GM11168 (cell line): Measurements from ENCODE around the gene CPE.

Source experiments
- in situ Hi-C: fragments of 300-500 bp; cut with MboI; formaldehyde crosslinking; loops from one replicate; pipeline ENCODE4 v1.12.0; 2022; ENCODE audit warnings: low sequenced_read_pairs; ENCODE audit not compliant: unreplicated experiment

Gene CPE

DNA sequence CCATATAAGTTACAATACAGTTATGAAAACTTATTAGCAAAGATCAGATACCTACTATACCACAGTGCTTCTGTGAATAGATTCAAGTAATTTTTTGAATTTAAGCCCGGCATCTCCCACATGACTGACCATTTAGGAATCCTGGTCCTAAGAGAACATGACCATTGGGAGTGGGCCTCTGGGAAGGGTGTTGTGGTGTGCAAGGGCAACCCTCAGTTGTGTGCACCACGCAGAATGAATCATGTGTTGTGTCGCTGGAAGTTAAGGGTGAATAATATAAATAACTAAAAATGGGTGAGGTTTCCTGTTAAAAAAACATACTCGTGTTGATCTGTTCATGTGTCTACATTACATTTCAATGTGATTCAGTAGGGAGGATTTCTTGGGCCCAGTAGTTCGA, 15.5 kb downstream of the CPE start:
- in situ Hi-C loops = no loop called here

DNA sequence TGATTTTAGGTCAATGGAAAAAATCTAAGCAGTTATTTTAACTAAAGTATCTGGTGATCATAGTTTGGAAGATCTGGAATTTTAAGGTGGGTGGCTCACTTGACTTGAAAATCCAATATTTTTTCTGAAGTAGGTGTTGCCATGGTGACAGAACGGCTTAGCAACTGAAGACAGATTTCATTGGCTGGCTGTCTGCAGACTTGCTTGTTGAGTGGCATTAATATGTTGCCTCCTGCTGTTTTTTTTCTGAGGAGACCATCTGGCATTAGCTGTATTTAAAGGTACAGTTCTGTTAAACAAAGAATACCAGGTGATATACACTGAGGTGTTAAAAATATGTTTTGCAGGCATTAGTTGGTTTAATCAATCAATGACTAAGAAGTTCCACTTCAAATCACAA, 19.8 kb downstream of the CPE start:
- in situ Hi-C loops = no loop called here

DNA sequence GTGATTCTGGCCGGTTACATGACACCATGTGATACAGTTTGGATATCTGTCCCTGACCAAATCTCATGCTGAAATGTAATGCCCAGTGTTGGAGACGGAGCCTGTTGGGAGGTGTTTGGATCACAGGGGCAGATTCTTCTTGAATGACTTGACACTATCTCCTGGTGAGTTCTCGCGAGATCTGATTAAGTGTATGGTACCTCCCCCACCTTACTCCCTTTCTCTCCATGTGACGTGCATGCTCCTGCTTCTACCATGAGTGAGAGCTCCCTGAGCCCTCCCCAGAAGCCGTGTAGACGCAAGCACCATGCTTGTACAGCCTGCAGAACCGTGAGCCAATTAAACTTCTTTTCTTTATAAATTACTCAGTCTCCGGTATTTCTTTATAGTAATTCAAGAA, 23.6 kb downstream of the CPE start:
- in situ Hi-C loops = no loop called here

DNA sequence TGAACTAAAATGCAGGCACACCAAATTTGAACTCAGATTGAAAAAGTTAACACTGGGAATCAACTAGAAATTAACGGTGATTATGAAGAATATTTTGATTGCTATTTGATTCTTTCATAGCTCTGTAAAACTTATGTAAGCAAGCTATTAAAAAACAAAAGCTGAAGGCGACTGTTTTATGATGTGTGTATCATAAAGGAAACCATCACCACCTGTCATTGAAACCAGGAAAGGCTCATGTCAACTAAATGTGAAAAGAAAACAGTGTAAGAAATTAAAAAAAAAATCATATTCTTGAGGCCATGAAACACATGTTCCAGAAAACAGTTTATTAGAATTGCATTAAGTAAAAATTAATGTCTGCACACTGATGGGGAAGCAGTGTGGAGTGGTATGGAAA, 24.2 kb downstream of the CPE start:
- in situ Hi-C loops = no loop called here

- in situ Hi-C loops = no loop called here
These were observed 24.8 kb downstream of the CPE start for GRCh38 chr4:165403637-165404036.

- in situ Hi-C loops = no loop called here
These were observed 25.3 kb downstream of the CPE start for GRCh38 chr4:165404080-165404479.

GRCh38 chr4:165404696-165405095, 25.9 kb downstream of the CPE start:
- in situ Hi-C loops = no loop called here

GRCh38 chr4:165410214-165410613, 31.4 kb downstream of the CPE start:
- in situ Hi-C loops = no loop called here

GRCh38 chr4:165415910-165416309, 37.1 kb downstream of the CPE start:
- in situ Hi-C loops = no loop called here

DNA sequence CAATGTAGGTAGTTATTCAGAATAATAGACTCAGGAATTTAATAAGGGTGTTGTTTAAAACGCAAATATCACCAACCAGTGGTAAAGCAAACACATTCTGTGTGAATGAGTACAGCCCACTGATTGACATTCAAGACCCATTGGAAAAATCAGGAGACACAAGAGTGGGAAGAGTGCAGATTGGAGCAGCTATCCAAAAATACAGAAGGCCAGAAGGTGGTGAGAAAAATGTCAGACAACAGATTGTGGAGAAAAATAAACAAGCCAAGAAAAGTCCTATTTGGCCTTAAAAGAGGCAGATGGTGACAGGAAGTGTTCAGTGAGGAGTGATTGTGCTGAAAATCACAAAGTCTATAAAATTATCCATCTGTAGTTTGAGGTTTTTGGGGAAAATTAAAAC, 39.3 kb downstream of the CPE start:
- in situ Hi-C loops = no loop called here

DNA sequence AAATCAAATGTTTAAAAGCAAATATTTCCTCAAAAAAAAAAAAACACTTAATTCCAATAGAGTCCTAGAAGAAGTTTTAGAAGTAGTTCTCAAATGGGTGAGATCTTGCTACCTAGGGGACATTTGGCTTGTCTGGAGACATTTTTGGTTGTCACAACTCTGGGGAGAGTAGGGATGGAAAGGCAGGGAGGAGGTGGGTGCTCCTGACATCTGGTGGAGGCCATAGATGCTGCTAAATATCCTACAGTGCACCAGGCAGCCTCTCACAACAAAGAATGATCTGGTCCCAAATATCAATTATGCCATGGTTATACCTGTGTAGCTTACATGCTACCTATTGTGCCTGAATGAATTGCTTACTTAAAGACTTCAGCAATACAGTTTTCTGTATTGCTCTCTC, 46.8 kb downstream of the CPE start:
- in situ Hi-C loops = no loop called here

DNA sequence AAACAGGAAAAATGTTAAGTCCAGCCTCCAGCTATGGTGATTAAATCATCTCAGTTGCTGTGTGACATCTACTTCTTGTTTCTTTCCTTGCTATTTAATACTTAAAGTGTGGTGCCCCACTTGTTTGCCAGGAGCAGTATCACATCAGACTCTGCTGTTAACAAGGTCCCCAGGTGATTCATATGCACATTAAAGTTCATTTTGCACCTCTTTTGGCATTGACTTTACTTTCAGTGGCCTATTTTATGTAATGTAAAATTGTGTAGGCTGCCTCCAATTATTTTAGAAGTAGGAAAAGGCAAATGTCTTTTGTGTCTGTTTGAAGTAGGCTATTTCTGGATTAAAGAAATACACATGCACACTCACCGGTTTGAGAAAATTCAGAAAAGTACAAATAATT, 47.5 kb downstream of the CPE start:
- in situ Hi-C loops = no loop called here

DNA sequence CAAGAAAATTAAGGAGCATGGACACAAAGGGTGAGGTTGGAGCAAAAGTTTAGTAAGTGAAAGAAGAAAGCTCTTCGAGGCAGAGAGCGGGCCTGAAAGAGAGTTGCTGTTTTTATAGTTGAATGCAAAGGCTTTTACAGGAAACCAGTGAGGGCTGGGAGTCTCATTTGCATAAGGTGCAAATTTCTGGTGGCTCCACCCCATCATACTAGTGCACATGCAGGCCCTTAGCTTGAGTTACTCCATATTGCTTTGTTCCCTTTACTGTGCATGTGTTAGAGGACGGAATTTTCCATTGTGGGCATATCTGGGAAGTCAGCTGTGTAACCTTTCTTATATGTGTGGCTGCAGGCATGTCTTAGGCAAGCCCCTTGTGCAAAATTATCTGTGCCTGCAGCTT, 48.0 kb downstream of the CPE start:
- in situ Hi-C loops = no loop called here

GRCh38 chr4:165428957-165429356, 50.1 kb downstream of the CPE start:
- in situ Hi-C loops = no loop called here

- in situ Hi-C loops = no loop called here
These were observed 54.7 kb downstream of the CPE start for GRCh38 chr4:165433529-165433928.

GRCh38 chr4:165437691-165438090, 58.9 kb downstream of the CPE start:
- in situ Hi-C loops = no loop called here

GRCh38 chr4:165439344-165439743, 60.5 kb downstream of the CPE start:
- in situ Hi-C loops = no loop called here

DNA sequence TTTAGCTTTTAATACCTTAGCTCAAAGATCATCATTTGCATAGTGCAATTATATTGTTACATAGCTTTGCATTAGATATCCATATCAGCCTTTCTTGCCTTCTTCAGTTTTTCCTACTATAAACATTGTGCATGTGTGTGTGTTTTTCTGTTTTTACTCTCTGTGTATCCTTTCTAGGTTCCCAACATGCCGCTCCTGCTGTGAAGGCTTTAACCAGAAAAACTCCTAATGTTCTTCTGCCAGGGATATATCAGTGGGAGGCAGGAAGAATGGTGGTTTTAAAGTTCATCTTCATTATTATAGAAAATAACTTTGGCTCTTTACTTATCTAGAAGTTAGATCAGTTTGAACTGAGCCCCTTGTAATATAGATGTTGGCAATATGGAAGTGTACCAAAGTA, 61.2 kb downstream of the CPE start:
- in situ Hi-C loops = no loop called here

DNA sequence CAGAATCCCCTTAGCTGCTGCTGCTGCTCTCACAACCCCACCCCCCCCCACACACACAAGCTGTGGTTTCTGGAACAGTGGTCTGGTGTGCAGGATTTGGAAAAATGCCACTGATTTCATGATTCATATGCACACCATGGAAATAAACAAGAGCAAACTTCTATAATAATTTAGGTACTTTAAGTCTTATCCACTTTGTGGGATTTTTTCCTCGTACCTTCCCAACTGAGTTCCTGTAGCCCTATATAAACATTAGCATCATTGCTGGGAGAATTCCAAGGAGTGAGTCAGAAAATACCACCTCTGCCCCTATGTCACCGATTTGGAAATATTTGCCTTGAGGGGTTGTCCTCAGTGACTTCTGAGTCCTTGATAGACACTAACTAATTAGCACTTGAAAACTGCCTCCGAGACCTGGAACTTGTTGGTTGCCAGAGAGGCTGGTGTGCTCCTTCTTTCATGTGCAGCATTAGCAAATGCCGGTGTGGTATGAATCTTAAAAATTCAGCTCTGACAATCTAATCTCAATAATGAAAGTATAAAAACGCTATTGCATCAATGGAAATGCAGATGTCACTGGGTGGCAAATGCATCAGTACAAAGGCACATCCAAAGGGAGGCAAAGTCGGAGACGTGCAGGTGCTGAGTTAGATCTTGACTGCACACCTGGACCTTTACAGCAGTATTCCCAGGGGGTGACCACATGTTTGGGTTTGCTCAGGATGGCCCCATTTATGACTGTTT, 61.8 kb downstream of the CPE start:
- in situ Hi-C loops = no loop called here

DNA sequence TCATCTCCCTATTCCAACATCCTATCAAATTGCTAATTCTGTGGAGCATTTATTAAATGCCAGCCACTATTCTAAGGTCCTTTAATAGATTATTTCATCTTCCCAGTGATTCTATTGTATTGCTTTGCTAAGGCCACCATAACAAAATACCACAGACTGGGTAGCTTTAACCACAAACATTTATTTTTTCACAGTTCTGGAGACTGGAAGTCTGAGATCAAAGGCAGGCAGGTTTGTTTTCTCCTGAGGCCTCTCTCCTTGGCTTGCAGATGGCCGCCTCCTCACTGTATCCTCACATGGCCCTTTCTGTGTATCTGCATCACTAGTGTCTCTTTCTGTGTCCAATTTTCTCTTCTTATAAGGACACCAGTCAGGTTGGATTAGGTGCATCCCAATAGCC, 64.5 kb downstream of the CPE start:
- in situ Hi-C loops = no loop called here

DNA sequence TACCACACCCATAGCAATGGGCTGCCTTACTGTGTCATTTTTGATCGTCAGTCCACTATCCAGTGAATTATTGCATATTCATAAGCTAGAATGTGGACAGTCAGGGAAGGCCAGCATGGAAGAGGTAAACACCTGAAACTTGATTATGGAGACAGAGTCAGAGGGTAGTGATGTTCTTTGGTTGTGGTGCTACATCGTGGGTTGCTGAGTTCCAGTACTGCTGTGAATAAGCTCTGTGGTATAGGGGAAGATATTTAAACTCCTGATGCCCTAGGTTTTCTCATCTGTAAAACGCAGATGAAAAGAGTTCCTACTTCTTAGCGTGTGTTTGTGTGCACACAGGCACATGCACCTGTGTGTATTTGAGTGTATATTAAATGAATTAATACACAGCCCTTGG, 69.9 kb downstream of the CPE start:
- in situ Hi-C loops = no loop called here

- in situ Hi-C loops = no loop called here
These were observed 70.5 kb downstream of the CPE start for GRCh38 chr4:165449333-165449732.

GRCh38 chr4:165450871-165451270, 72.1 kb downstream of the CPE start:
- in situ Hi-C loops = no loop called here
